Stimulated activated effector memory CD8-positive, alpha-beta T cell treated with anti-CD3 and anti-CD28 coated beads, Interleukin-12 subunit alpha, Interleukin-12 subunit beta, amount 100 ng/mL, for 72 hours (primary cell): ENCODE data around the gene STARD13.

Source experiments
- ATAC-seq: fragments of 150-1000 bp; cut with Tn5 transposase; 2 replicates; pipeline ENCODE4 v1.10.0; 2021
- DNase-seq, 2 donors: peaks; one replicate each; pipeline ENCODE4 v3.0.0; 2021 to 2022; ENCODE audit warnings: low spot score in 2 of 2
- H3K27ac Mint-ChIP-seq: one replicate; pipeline ENCODE4 v1.8.0; 2022; ENCODE audit warnings: mild to moderate bottlenecking, mixed read lengths
- H3K36me3 Mint-ChIP-seq: one replicate; pipeline ENCODE4 v1.8.0; 2022; ENCODE audit warnings: mild to moderate bottlenecking, mixed read lengths
- H3K4me1 Mint-ChIP-seq: one replicate; pipeline ENCODE4 v1.8.0; 2022; ENCODE audit warnings: mixed read lengths
- H3K4me3 Mint-ChIP-seq: one replicate; pipeline ENCODE4 v1.8.0; 2022; ENCODE audit warnings: mild to moderate bottlenecking, mixed read lengths
- H3K9me3 Mint-ChIP-seq: one replicate; pipeline ENCODE4 v1.8.0; 2022; ENCODE audit warnings: mixed read lengths

Gene STARD13, protein sequence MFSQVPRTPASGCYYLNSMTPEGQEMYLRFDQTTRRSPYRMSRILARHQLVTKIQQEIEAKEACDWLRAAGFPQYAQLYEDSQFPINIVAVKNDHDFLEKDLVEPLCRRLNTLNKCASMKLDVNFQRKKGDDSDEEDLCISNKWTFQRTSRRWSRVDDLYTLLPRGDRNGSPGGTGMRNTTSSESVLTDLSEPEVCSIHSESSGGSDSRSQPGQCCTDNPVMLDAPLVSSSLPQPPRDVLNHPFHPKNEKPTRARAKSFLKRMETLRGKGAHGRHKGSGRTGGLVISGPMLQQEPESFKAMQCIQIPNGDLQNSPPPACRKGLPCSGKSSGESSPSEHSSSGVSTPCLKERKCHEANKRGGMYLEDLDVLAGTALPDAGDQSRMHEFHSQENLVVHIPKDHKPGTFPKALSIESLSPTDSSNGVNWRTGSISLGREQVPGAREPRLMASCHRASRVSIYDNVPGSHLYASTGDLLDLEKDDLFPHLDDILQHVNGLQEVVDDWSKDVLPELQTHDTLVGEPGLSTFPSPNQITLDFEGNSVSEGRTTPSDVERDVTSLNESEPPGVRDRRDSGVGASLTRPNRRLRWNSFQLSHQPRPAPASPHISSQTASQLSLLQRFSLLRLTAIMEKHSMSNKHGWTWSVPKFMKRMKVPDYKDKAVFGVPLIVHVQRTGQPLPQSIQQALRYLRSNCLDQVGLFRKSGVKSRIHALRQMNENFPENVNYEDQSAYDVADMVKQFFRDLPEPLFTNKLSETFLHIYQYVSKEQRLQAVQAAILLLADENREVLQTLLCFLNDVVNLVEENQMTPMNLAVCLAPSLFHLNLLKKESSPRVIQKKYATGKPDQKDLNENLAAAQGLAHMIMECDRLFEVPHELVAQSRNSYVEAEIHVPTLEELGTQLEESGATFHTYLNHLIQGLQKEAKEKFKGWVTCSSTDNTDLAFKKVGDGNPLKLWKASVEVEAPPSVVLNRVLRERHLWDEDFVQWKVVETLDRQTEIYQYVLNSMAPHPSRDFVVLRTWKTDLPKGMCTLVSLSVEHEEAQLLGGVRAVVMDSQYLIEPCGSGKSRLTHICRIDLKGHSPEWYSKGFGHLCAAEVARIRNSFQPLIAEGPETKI

DNA sequence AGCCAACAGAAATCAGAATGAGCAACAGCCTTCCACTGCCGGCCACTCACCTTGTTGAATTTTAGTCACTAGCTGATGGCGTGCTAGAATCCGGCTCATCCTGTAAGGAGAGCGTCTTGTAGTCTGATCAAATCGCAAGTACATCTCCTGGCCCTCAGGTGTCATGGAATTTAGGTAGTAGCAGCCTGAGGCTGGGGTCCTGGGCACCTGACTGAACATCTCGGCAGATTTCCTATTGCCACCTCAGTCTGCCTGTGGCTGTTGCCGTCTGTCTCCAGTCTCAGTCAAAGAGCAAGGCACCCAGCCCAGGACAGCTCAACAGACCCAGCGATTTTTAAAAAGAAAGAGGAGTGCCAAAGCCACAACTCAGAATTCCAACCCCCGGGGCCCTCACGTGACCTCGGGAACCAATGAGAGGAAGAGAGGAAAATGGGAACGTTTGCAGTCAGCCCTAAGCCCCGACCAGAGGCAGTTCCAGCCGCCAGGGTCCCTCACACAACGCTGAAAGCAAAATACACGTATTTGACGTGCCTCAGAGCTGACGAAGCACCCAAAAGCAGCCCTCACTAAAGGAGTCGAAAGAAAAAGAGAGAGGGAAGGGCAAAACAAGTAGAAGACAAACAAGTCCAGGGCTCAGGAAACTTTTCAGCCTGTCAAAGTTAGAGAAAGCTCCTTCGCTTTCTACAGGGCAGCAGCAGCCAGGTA, at the start of gene STARD13:
Gene STARD13 (minus strand): TSS at position 336 of the 705 bp plus-strand sequence. CDS start 117 bp downstream, at position 219.
- Mint-ChIP-seq H3K27ac (peak within 1 kb of the TSS; percentile 17), H3K4me1 (peaks cover 10% of the 10 kb centered on the region), H3K4me3 (peak within 1 kb of the TSS; percentile 66), H3K9me3 (no peaks in the 10 kb centered on the region), H3K36me3 (no peaks in the 10 kb centered on the region)
- DNase-seq (peak in 1 of 2 donors; percentile 45), ATAC-seq (peak; percentile 60)

DNA sequence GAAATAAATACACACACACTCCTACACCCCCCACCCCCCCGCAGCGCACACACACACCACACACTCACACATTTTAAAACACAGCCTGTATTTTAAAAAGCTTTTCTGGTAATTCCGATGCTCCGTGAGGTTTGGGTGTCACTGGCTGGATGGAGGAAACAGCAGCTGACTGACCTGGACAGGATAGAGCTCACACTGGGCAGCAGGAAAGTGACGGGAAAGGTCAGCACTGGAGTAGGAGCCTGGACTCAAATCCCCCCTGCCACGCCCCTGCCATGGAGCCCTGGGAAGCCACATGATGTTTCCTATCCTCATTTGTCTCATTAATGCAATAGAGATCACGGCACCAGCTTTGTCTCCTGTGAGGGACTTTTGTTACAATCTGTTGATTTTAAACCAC, 49.3 kb upstream of the STARD13 start:
- DNase-seq (no peak), ATAC-seq (no peak)
- Mint-ChIP-seq H3K4me1 (no peaks in the 10 kb centered on the region), H3K27ac (no peak overlapping the region), H3K4me3 (no peak overlapping the region), H3K36me3 (no peaks in the 10 kb centered on the region), H3K9me3 (no peaks in the 10 kb centered on the region)

DNA sequence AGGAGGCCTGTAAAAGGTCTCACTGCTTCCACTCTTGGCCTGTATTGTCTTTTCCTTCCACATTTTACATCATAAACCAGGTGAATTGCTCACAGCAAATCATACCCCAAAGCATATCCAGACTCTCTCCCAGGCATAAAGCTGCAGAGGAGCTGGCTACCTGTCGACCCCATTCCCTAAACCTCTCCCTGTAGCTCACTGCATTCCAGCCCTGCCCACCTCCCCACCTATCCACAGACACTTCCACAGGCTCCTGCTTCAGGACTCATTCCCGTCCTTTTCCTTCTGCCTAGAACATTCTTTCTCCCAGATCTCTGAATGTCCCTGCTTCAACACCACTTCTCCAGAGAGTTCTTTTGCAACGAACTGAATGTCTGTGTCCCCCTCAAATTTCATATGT, 46.4 kb upstream of the STARD13 start:
- no peaks in the 10 kb centered on the region for H3K4me1 Mint-ChIP-seq
- ATAC-seq (no peak), DNase-seq (no peak)
- no peaks in the 10 kb centered on the region for H3K9me3 Mint-ChIP-seq
- no peak overlapping the region for H3K27ac Mint-ChIP-seq
- H3K36me3 Mint-ChIP-seq: no peaks in the 10 kb centered on the region
- H3K4me3 Mint-ChIP-seq: no peak overlapping the region

DNA sequence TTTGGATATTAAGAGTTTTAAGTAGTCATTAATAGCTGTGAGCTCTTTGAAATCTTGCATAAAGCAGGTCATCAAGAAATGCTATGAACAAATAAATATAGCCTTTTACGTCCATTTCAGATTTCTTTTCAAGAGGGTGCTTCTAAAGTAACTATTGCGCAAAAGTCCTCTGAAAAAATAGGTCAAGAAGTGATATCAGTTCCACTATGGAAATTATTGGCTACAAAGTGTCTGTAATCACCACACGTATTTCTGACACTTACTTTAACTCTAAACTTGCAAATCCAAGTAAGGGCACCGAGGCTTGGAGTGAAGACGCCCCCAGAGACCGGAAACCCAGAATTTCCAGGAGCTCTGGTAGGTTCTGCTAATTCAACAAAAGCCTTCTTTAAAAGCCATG, 44.9 kb upstream of the STARD13 start:
- Mint-ChIP-seq H3K27ac (no peak overlapping the region), H3K4me3 (no peak overlapping the region), H3K36me3 (no peaks in the 10 kb centered on the region), H3K9me3 (no peaks in the 10 kb centered on the region), H3K4me1 (no peaks in the 10 kb centered on the region)
- DNase-seq: no peak
- ATAC-seq: no peak

DNA sequence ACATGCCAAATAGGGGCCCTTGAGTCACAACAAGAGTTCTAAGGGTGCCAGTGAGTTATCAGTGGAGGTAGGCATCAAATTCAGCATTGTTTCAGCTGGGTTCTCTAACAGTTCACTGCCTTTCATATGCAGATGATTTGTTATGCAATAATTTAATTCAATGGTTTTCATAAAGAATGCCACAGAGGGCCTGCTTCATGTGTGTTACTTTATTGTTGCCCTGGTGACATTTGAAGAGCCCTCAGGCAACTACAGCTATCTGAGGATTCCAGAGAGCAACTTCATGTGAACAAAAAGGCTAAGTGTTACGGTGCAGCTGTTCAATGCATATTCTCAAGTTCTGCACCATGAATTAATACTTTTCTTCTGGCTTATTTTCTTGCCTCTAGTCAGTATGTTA, 43.1 kb upstream of the STARD13 start:
- Mint-ChIP-seq H3K4me1 (no peaks in the 10 kb centered on the region), H3K9me3 (no peaks in the 10 kb centered on the region), H3K27ac (no peak overlapping the region), H3K36me3 (no peaks in the 10 kb centered on the region), H3K4me3 (no peak overlapping the region)
- ATAC-seq (no peak), DNase-seq (no peak)

DNA sequence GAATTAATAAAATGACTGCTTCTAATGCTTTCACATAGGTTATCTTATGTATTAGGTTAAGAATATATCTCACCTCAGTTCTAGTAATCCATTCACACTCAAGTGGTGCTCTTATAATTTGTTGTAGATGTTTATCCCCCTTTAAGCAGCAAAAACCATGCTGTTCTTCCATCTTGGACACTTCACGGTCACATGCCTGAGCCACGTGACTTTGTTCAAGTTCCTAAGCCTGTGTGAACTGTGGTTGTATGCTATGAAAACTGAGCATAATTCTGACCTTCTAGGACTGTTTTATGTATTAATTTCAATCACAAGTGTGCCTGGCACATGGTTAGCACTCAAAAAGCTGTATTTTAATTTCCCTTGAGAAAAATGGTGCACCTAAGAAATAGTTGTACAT, 41.2 kb upstream of the STARD13 start:
- no peaks in the 10 kb centered on the region for H3K4me1 Mint-ChIP-seq

DNA sequence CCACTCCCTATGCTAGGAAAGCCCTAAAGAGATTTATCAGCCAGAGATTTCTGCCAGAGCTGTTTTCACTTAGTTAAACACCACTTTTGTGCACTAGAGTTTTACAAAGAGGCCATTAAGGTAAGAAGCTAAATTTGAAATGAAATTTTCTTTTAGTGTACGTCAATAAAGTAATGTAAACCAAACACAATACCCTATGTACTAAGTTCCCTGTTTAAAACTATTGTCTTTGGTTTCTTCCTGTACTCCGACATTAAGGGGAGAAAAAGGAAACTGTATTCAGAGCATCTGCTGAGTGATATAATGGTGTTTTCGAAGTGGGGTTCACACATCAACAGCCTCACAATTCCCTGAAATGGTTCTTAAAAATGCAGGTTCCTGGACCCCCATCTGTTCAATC, 40.7 kb upstream of the STARD13 start:
- Mint-ChIP-seq H3K9me3 (no peaks in the 10 kb centered on the region), H3K27ac (no peak overlapping the region), H3K4me1 (no peaks in the 10 kb centered on the region), H3K36me3 (no peaks in the 10 kb centered on the region), H3K4me3 (no peak overlapping the region)
- DNase-seq: no peak
- no peak for ATAC-seq

More for the DNA sequence above, 41.2 kb upstream of the STARD13 start:
- no peaks in the 10 kb centered on the region for H3K36me3 Mint-ChIP-seq
- ATAC-seq (no peak), DNase-seq (no peak)
- no peak overlapping the region for H3K4me3 Mint-ChIP-seq
- H3K9me3 Mint-ChIP-seq: no peaks in the 10 kb centered on the region
- H3K27ac Mint-ChIP-seq: no peak overlapping the region

DNA sequence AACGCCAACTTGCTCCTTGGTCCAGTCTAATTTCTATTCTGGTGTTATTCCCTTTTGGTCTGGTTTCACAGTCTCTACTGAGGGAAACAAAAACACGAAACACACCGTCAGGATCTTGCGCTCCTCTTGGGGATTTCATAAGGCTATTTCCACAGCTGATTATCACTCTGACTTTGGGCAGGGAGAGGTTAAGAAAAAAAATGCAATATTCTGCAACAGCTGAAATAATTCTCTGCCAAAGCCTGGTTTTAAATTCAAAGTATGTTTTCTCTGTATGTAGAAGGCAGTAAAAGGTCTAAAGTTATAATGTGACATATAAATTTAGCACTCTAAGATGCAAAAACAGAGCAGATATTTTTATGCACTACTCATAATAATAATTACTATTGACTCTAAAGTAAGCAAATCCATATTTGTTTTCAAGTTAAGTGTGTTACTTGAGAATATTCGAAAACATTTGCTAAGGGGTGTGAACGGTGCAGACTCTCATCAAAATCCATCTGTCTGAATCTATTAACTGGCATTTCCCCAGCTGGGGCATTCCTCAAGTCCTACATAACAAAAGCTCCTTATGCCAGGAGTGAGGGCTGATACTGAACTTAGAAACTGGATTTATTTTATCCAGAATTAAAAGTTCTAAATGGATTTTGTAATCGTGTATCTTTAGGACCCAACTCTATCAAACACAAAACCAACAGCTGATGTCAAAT, 38.4 kb upstream of the STARD13 start:
- Mint-ChIP-seq H3K27ac (no peak overlapping the region), H3K4me1 (no peaks in the 10 kb centered on the region), H3K4me3 (no peak overlapping the region), H3K9me3 (no peaks in the 10 kb centered on the region), H3K36me3 (no peaks in the 10 kb centered on the region)
- no peak for ATAC-seq
- DNase-seq: no peak

DNA sequence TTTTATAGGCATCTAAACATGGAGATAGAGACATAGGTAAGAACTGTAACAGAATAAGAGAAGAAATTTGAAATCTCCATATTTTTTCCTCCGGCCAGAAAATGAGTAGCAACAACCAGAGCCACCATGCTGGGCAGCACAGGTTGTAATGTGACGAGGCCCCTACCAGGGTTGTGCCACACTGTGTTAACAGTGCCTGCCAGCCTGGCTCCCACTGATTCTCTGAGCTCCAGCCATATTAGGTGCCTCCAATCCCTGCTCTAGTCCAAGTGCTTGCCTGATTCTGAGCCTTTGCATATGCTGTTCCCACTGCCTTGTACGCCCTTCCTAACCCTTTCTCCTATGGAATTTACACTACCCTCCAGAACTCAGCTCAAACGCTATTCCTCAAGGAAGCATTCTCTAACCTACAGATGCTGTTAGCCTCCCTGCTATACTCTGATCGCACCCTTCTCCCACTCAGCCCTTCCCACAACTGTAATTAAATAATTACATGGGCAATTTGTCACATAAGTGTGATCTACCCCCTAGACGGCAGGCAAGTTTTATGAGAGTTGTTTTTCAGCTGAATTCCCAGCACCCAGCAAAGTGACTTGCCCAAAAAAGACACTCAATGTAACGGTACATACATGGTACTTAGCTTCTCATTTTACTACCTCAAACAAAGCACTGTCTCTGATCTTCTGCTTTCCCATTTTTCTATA, 37.6 kb upstream of the STARD13 start:
- no peaks in the 10 kb centered on the region for H3K9me3 Mint-ChIP-seq
- H3K4me1 Mint-ChIP-seq: no peaks in the 10 kb centered on the region
- no peak overlapping the region for H3K27ac Mint-ChIP-seq
- H3K4me3 Mint-ChIP-seq: no peak overlapping the region
- DNase-seq: no peak
- ATAC-seq: no peak
- H3K36me3 Mint-ChIP-seq: no peaks in the 10 kb centered on the region

DNA sequence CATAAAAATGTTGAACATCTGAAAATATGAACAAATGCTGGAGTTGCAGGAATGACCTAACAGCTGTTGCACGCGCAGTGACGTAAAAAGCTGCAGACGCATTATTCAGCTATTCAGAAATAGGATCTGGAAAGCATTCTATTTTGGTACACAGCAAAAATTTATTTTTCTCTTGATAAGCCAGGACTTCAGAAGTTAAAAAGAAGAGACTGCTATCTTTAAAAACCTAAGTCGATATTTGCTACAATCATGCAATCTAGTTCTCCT, 36.9 kb upstream of the STARD13 start:
- Mint-ChIP-seq H3K4me1 (no peaks in the 10 kb centered on the region), H3K36me3 (no peaks in the 10 kb centered on the region), H3K9me3 (peaks cover under 1% of the 10 kb centered on the region), H3K4me3 (no peak overlapping the region), H3K27ac (no peak overlapping the region)
- DNase-seq (no peak), ATAC-seq (no peak)

DNA sequence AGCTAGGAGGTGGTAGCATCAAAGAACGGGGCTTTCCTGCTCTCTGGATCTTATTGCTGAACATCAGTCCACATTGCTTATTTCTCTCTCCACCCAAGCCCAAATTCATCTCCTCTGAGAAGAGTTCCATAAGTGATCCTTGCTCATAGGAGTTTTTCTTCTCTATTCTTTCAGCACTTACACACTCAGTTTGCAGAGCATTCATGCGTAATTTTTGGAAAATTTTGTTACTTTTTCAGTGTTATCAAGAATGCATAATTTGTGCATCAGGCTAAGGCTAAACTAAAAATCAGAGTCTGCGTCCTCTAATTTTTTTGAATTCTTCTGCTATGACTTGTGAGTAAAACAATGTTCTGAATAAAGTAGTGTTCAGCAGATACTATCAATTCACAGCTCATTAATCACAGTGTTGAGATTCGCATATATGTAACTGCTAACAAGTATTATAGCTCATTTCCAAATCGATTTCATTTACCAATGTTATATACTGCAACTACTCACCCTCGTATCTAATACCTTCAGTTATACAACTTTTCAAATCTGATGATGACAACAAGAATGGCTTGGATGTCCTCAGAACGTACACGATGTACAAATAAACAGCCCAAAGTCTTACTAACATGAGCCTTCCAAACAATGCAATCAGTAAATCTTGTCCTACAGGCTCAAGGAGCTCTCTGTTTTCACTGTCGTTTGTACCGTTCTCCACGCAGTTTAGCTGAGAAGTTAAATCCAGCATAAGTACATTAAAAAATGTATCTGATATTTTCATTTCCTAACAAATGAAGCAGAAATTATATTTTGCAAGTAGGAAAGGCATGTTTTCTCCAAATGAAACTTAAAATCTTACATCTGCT, 36.4 kb upstream of the STARD13 start:
- H3K4me1 Mint-ChIP-seq: no peaks in the 10 kb centered on the region
- H3K27ac Mint-ChIP-seq: no peak overlapping the region
- no peak overlapping the region for H3K4me3 Mint-ChIP-seq
- H3K36me3 Mint-ChIP-seq: no peaks in the 10 kb centered on the region
- ATAC-seq (no peak), DNase-seq (no peak)
- peaks cover 6% of the 10 kb centered on the region for H3K9me3 Mint-ChIP-seq

DNA sequence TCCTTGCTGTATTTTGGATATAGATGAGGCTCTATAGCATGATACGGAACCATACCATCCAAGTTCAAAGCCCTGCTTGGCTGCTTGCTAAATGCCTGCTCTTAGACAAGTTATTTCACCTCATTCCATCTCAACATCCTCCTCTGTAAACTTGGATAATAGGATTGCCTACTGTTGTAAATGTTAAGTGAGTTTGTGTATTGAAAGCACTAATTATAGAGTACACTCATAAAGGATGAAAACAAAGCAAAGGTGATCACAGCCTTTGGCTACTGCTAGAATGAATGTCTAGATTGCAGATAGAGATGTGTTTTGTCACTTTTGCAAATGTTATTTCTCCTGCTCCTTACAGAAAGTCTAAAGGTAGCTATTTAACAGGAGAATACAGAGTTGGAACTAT, 34.3 kb upstream of the STARD13 start:
- Mint-ChIP-seq H3K27ac (no peak overlapping the region), H3K9me3 (peaks cover 7% of the 10 kb centered on the region), H3K4me1 (no peaks in the 10 kb centered on the region), H3K36me3 (no peaks in the 10 kb centered on the region), H3K4me3 (no peak overlapping the region)
- DNase-seq (no peak), ATAC-seq (no peak)

DNA sequence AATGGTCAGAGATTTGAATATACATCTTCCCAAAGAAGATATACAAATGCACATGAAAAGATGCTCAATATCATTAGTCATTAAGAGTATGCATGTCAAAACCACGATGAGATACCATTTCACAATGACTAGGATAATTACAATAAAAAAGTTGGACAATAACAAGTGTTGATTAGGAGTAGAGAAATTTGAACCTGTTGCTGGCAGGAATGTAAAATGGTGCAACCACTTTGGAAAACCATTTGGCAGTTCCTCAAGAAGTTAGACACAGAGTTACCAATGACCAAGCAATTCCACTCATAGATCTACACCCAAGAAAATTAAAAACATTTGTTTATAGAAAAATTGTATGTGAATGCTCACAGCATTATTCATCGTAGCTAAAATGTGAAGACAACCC, 33.2 kb upstream of the STARD13 start:
- H3K27ac Mint-ChIP-seq: no peak overlapping the region
- no peaks in the 10 kb centered on the region for H3K36me3 Mint-ChIP-seq
- DNase-seq: no peak
- no peak for ATAC-seq
- H3K4me3 Mint-ChIP-seq: no peak overlapping the region
- H3K9me3 Mint-ChIP-seq: peaks cover 7% of the 10 kb centered on the region
- H3K4me1 Mint-ChIP-seq: no peaks in the 10 kb centered on the region

DNA sequence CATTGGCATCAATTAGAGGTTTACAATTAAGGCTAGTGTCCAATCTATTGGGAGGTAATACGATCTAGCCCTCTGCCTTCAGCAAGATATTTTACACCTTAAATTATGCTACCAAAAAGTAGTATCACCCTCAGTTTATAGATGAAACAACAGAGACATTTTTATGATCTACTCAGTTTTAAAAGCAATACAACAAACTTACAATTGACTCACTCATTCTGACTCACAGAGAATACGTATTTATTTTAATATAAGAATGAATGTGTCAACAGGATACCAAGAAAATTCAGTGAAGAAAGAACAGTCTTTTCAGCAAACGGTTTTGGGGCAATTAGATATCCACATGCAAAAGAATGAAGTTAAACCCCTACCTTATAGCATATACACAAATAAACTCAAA, 32.5 kb upstream of the STARD13 start:
- H3K4me3 Mint-ChIP-seq: no peak overlapping the region
- DNase-seq (no peak), ATAC-seq (no peak)
- no peaks in the 10 kb centered on the region for H3K4me1 Mint-ChIP-seq
- H3K27ac Mint-ChIP-seq: no peak overlapping the region
- H3K9me3 Mint-ChIP-seq: peaks cover 7% of the 10 kb centered on the region
- H3K36me3 Mint-ChIP-seq: no peaks in the 10 kb centered on the region
